IPS DF 19.7 (cell line): Measurements from ENCODE around the gene DYRK1A.

Experiments used
- DNase-seq: peaks from one replicate; pipeline ENCODE4 v3.0.0-alpha.2; 2013; ENCODE audit warnings: low read depth, low spot score

Gene DYRK1A

GRCh38 chr21:37365517-37366481 is 774 bp upstream of the DYRK1A start:
- no peak for DNase-seq

- no peak for DNase-seq
Measured at GRCh38 chr21:37367336-37367702, 746 bp downstream of the DYRK1A start.

- no peak for DNase-seq
Measured at GRCh38 chr21:37367703-37368540, 1.3 kb downstream of the DYRK1A start.

- DNase-seq, result no peak
Measured at GRCh38 chr21:37368541-37369279, 2.1 kb downstream of the DYRK1A start.

GRCh38 chr21:37369307-37369854 is 2.8 kb downstream of the DYRK1A start:
- no peak for DNase-seq

- DNase-seq, result no peak
Measured at GRCh38 chr21:37370152-37371040, 3.8 kb downstream of the DYRK1A start.

- DNase-seq, result no peak
Measured at GRCh38 chr21:37371041-37371397, 4.4 kb downstream of the DYRK1A start.

- DNase-seq, result no peak
Measured at GRCh38 chr21:37372127-37372731, 5.7 kb downstream of the DYRK1A start.

GRCh38 chr21:37372951-37373350 is 6.4 kb downstream of the DYRK1A start:
- no peak for DNase-seq

- no peak for DNase-seq
Measured at GRCh38 chr21:37373539-37373938, 7.0 kb downstream of the DYRK1A start.

- no peak for DNase-seq
Measured at GRCh38 chr21:37374027-37374426, 7.5 kb downstream of the DYRK1A start.

- no peak for DNase-seq
Measured at GRCh38 chr21:37375866-37376574, 9.4 kb downstream of the DYRK1A start.

- DNase-seq, result no peak
Measured at GRCh38 chr21:37378700-37379139, 12.1 kb downstream of the DYRK1A start.

GRCh38 chr21:37380349-37381323 is 14.1 kb downstream of the DYRK1A start:
- DNase-seq, result no peak

GRCh38 chr21:37381883-37382585 is 15.5 kb downstream of the DYRK1A start:
- no peak for DNase-seq

GRCh38 chr21:37383086-37383485 is 16.5 kb downstream of the DYRK1A start:
- DNase-seq, result no peak

- DNase-seq, result no peak
Measured at GRCh38 chr21:37383784-37384311, 17.3 kb downstream of the DYRK1A start.
